GM19438 (cell line): ENCODE measurements around the gene SLC9A9.

Experiments
- ATAC-seq: cut with Tn5 transposase; IDR thresholded peaks from one replicate; pipeline ENCODE4 v1.9.1; 2021; ENCODE audit warnings: low read depth; ENCODE audit not compliant: unreplicated experiment

Gene SLC9A9

GRCh38 chr3:143605233-143605950 is 242.9 kb downstream of the SLC9A9 start:
- ATAC-seq, result peak; percentile 21

GRCh38 chr3:143604402-143605185 is 243.7 kb downstream of the SLC9A9 start:
- ATAC-seq, result peak; percentile 90

- ATAC-seq, result no peak
These were observed 244.5 kb downstream of the SLC9A9 start for GRCh38 chr3:143603774-143604173.

GRCh38 chr3:143601723-143602484 is 246.4 kb downstream of the SLC9A9 start:
- ATAC-seq, result no peak

GRCh38 chr3:143600756-143601718 is 247.2 kb downstream of the SLC9A9 start:
- no peak for ATAC-seq

- no peak for ATAC-seq
These were observed 250.3 kb downstream of the SLC9A9 start for GRCh38 chr3:143597774-143598652.

GRCh38 chr3:143596957-143597642 is 251.2 kb downstream of the SLC9A9 start:
- ATAC-seq, result no peak

- peak; percentile 94 for ATAC-seq
These were observed 252.7 kb downstream of the SLC9A9 start for GRCh38 chr3:143595456-143596077.

- no peak for ATAC-seq
These were observed 254.1 kb downstream of the SLC9A9 start for GRCh38 chr3:143594206-143594605.

GRCh38 chr3:143590660-143591059 is 257.6 kb downstream of the SLC9A9 start:
- ATAC-seq, result no peak

GRCh38 chr3:143586576-143586975 is 261.7 kb downstream of the SLC9A9 start:
- no peak for ATAC-seq

GRCh38 chr3:143585720-143586456 is 262.4 kb downstream of the SLC9A9 start:
- ATAC-seq, result no peak

GRCh38 chr3:143584474-143584873 is 263.8 kb downstream of the SLC9A9 start:
- ATAC-seq, result no peak

GRCh38 chr3:143581972-143582722 is 266.1 kb downstream of the SLC9A9 start:
- ATAC-seq, result no peak

GRCh38 chr3:143578810-143579435 is 269.3 kb downstream of the SLC9A9 start:
- ATAC-seq, result no peak

- no peak for ATAC-seq
These were observed 271.5 kb downstream of the SLC9A9 start for GRCh38 chr3:143576568-143577270.
